HG03060 (cell line): Measurements from ENCODE around the gene STOM.
"Not testable (repeated sequence)": the region's sequence is repeated elsewhere in the genome, so short reads cannot be mapped to it uniquely, and the experiment has no call there.

Experiments used
- ATAC-seq: cut with Tn5 transposase; IDR thresholded peaks from one replicate; pipeline ENCODE4 v1.9.1; 2021; ENCODE audit warnings: low read depth, moderate number of reproducible peaks; ENCODE audit not compliant: unreplicated experiment

The STOM gene

DNA sequence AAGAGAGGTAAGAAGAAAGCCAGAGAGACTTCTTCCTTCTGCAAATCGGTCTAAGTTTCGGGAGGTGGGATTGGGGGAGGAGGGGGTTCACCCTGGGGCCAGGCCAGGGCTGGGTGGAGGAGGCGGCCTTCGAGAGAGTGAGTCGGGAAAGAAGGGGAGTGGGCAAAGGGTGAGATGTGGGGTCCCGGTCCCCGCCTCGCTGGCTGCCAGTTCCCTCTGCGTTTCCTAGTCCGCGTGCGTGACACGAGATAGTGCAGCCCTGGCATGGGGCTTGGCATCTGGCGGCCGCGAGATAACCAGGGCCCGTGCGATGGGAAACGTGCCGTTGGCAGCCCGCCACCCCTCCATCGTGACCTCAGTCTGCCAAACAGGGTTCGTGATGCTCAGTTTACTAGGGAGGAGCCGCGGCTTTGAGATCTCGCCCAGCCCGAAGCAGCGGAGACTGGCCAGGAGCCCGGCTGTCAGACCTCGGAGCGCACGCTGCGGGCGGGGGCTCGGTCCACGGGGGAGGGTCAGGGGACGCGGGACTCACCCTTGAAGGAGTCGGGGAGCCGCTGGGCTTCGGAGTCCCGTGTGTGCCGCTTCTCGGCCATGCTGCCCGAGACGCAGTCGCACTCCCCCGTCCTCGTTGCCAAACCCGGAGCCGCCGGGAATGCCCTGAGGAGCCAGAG, at the start of gene STOM:
Gene STOM, minus strand, starts transcription at position 656 of the 671 bp plus-strand sequence. Its CDS starts 63 bp downstream, at position 593.
- peak; percentile 49 for ATAC-seq

GRCh38 chr9:121411993-121412392, 41.9 kb upstream of the STOM start:
- no peak for ATAC-seq

GRCh38 chr9:121405899-121406298, 35.8 kb upstream of the STOM start:
- ATAC-seq = no peak

DNA sequence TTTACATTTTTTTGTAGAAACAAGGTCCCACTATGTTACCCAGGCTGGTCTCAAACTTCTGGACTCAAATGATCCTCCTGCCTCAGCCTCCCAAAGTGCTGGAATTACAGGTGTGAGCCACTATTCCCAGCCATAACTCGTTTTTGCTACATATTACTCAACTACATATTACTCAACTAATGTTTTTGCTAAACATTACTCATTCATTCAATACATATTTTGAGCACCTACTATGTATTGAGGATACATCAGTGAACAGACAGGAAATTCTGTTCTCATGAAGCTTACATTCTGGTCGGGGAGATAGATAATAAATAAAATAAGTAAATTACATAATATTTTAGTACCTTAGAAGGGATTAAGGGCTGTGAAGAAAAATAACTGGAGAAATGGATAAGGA, 34.9 kb upstream of the STOM start:
- ATAC-seq = no peak

DNA sequence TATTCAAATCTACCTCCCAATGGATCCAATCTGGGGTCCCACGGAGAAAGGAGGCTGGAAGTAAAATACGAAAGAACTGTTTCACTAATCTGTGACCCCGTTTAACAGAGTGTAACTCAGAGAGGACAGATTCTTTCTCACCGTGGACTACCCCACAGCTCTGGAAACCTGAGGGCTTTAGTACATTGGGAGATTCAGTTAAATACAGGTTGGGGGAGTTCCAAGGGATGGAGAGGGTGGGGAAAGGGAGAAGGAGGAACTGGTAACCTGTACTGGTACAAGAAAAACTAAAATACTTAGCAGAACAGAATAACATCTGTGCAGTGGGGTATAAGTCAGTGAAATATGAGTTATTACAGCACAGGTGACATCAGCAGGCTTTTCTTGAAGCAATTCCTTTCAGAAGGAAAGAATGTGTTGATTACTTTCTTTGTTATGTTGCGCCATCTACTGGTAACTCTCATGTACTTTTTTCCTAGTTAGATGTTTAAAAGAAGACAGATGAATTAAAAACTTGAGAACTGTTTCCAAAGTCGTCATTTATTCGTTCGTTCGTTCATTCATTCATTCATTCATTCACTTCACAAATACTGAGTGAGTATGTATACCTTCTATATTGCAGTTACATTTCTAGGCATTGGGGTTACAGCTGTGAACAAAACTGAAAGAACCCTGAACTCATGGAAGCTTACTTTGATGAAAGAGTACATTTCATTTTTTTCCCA, 30.0 kb upstream of the STOM start:
- no peak for ATAC-seq

DNA sequence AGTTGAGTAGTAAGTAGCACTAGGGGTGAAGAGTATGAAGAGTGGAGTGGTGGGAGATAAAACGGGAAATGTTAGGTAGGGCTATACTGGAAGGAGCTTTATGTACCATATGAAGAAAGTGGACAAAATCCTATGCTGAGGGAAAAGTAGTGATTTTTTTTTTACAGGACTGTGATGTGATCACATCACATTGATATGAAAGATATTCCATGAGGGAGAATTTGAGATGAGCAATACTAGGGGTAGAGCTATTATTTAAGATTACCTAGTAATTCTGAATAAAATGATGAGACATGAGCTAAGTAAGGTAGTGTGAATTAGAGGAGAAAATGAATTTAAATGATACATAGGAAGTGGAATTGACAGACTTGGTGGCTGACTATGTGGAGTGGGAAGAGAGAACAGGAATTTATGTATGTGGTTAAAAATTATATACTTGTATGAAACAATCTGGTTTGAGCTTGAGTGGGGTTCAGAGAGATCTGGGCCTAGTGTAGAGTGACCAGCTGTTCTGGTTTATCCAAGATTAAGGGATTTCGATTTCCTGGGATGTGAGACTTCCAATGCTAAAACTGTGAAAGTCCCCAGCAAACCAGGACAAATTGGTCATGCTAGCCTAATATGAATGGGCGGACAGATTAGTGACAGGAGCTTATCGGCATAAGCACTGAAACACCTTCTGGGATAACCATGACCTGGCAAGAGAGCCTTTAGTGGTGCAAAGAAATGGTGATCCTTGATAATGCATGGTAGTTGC, 29.3 kb upstream of the STOM start:
- ATAC-seq = no peak

- no peak for ATAC-seq
Measured at GRCh38 chr9:121398374-121398773, 28.3 kb upstream of the STOM start.

GRCh38 chr9:121397277-121397676, 27.2 kb upstream of the STOM start:
- not testable (repeated sequence) for ATAC-seq

DNA sequence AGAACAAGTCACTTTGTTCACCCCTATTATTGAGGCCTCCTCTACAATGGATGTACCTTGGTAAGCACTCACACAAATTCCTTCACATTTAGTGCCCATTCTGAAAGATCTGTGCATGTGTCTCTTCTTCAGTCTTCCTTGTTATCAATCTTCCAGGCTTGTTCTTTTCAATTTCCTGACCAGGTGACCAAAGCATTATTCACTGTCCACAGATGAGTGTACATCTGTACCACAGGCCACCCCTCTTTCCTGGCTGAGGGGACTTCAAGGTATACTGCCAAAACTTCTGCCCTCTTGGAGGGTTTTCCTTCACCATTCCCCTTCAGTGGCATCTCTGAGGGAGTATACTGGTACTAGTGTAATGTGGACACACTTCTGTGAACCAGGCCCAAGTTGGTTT, 25.5 kb upstream of the STOM start:
- no peak for ATAC-seq

DNA sequence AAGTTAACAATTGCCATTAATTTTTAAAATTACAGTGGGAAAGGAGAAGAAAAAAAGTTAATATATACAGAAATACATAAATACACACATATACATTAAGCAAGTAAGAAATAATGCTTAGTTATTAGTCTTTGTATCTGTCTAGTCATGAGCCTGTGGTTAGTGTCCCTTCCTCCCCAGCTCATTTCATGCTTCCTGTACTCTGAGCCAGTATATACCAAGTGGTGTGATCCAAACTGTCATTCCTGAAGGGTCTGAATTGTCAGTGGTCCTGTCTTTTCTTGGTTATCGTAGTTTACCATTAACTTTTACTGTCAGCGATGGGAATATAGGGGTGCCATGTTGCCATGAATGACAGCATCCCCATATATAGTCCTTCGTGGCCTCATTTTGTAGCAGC, 24.2 kb upstream of the STOM start:
- no peak for ATAC-seq

GRCh38 chr9:121393318-121393717, 23.3 kb upstream of the STOM start:
- ATAC-seq = no peak

GRCh38 chr9:121390372-121390771, 20.3 kb upstream of the STOM start:
- ATAC-seq = no peak

GRCh38 chr9:121388140-121388905, 18.3 kb upstream of the STOM start:
- ATAC-seq = no peak

- ATAC-seq = no peak
Measured at GRCh38 chr9:121386442-121387175, 16.6 kb upstream of the STOM start.

- ATAC-seq = no peak
Measured at GRCh38 chr9:121383715-121384114, 13.7 kb upstream of the STOM start.

- ATAC-seq = no peak
Measured at GRCh38 chr9:121380846-121381245, 10.8 kb upstream of the STOM start.

GRCh38 chr9:121376214-121376830, 6.3 kb upstream of the STOM start:
- ATAC-seq = no peak

DNA sequence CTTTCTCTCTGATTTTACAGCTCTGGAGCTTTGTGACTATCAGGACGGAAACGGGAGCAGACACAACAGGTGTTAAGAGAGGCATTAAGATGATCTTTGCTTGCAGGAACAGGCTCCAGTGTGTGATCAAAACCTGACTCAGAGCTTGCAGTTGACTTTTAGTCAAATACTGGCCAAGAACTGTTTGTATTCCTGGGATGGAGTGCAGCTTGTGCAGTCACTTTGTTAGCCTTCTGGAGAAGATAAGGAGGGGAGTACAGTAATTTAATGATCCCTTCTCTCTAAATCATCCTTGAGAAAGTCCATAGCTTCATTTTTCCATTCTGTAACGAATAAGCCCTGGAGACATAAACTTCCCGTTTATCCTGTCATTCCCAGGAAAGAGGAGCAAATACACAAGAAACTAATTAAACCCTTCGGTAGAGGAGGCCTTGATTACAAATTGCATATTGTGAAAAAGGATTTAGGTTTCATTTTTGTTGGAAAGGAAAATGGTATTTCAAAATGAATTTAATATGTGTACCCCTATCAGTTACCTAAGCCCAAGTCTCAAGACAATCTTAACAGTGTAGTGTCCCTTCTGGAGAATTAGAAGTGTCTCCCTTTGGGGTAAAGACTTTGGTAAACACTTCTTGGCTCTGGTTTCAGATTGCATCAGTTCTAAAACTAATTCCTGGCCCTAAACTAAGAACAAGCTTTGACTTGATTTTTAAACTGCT, 3.1 kb upstream of the STOM start:
- ATAC-seq = no peak
